HEK293 (cell line): ENCODE measurements around the gene RBM20.
A peak's percentile ranks its signal among the peaks of the same experiment; 100 is the strongest.

Experiments
- AEBP2 ChIP-seq: fragments of 450-650 bp; formaldehyde crosslinking; IDR thresholded peaks from 2 replicates; pipeline ENCODE4 v1.5.1; 2016; ENCODE audit warnings: missing biosample characterization, missing genetic modification characterization, borderline replicate concordance
- BCL11A ChIP-seq: fragments of 450-650 bp; formaldehyde crosslinking; IDR thresholded peaks from 2 replicates; pipeline ENCODE4 v1.5.1; 2016; ENCODE audit warnings: low read depth, missing biosample characterization, missing genetic modification characterization
- CTCF ChIP-seq: fragments of 450-650 bp; formaldehyde crosslinking; IDR thresholded peaks from 2 replicates; pipeline ENCODE4 v1.5.1; 2016; ENCODE audit warnings: missing biosample characterization, missing genetic modification characterization
- HOXA7 ChIP-seq: sonication (generic); formaldehyde crosslinking; IDR thresholded peaks from 2 replicates; pipeline ENCODE4 v1.8.1; 2022; ENCODE audit warnings: missing genetic modification reagents, borderline replicate concordance
- KLF8 ChIP-seq: fragments of 450-650 bp; formaldehyde crosslinking; IDR thresholded peaks from 2 replicates; pipeline ENCODE4 v1.5.1; 2016; ENCODE audit warnings: missing biosample characterization, missing genetic modification characterization
- SALL2 ChIP-seq: fragments of 450-650 bp; formaldehyde crosslinking; IDR thresholded peaks from 2 replicates; pipeline ENCODE4 v1.5.0; 2017; ENCODE audit warnings: missing biosample characterization, mild to moderate bottlenecking, missing genetic modification characterization, borderline replicate concordance
- SETDB1 ChIP-seq: IDR thresholded peaks from one replicate; pipeline ENCODE4 v1.6.1; 2017; ENCODE audit warnings: mild to moderate bottlenecking, low read length, moderate library complexity, mixed read lengths; ENCODE audit not compliant: insufficient read length
- SP2 ChIP-seq: fragments of 450-650 bp; formaldehyde crosslinking; IDR thresholded peaks from 2 replicates; pipeline ENCODE4 v1.5.1; 2016; ENCODE audit warnings: missing biosample characterization, missing genetic modification characterization
- ZBTB6 ChIP-seq: fragments of 450-650 bp; formaldehyde crosslinking; IDR thresholded peaks from 2 replicates; pipeline ENCODE4 v1.5.1; 2017; ENCODE audit warnings: missing biosample characterization, missing genetic modification characterization
- ZBTB8A ChIP-seq: fragments of 450-650 bp; formaldehyde crosslinking; IDR thresholded peaks from 2 replicates; pipeline ENCODE4 v1.5.1; 2016; ENCODE audit warnings: missing biosample characterization, missing genetic modification characterization
- ZNF148 ChIP-seq: fragments of 450-650 bp; formaldehyde crosslinking; IDR thresholded peaks from 2 replicates; pipeline ENCODE4 v1.5.0; 2017; ENCODE audit warnings: missing biosample characterization, missing genetic modification characterization, borderline replicate concordance
- ZNF2 ChIP-seq: fragments of 450-650 bp; formaldehyde crosslinking; IDR thresholded peaks from 2 replicates; pipeline ENCODE4 v1.5.1; 2016; ENCODE audit warnings: missing biosample characterization, missing genetic modification characterization
- ZNF341 ChIP-seq: fragments of 450-650 bp; formaldehyde crosslinking; IDR thresholded peaks from 2 replicates; pipeline ENCODE4; 2016; ENCODE audit warnings: low read depth, missing biosample characterization, missing genetic modification characterization
- ZNF488 ChIP-seq: fragments of 450-650 bp; formaldehyde crosslinking; IDR thresholded peaks from 2 replicates; pipeline ENCODE4 v1.5.1; 2016; ENCODE audit warnings: missing biosample characterization, missing genetic modification characterization
- ZNF514 ChIP-seq: fragments of 450-650 bp; formaldehyde crosslinking; IDR thresholded peaks from 2 replicates; pipeline ENCODE4 v1.5.1; 2016; ENCODE audit warnings: missing biosample characterization, missing genetic modification characterization
- ZNF518A ChIP-seq: fragments of 450-650 bp; formaldehyde crosslinking; conservative IDR thresholded peaks from 2 replicates; pipeline ENCODE4 v1.5.1; 2016; ENCODE audit warnings: low read depth, missing biosample characterization, missing genetic modification characterization
- ZNF529 ChIP-seq: fragments of 450-650 bp; formaldehyde crosslinking; IDR thresholded peaks from 2 replicates; pipeline ENCODE4 v1.5.1; 2017; ENCODE audit warnings: missing genetic modification characterization, missing biosample characterization; ENCODE audit not compliant: insufficient replicate concordance
- ZNF548 ChIP-seq: fragments of 450-650 bp; formaldehyde crosslinking; IDR thresholded peaks from 2 replicates; pipeline ENCODE4 v1.5.1; 2016; ENCODE audit warnings: missing biosample characterization, missing genetic modification characterization
- ZNF623 ChIP-seq: fragments of 450-650 bp; formaldehyde crosslinking; IDR thresholded peaks from 2 replicates; pipeline ENCODE4 v1.5.1; 2016; ENCODE audit warnings: missing biosample characterization, missing genetic modification characterization
- ZNF645 ChIP-seq: fragments of 450-650 bp; formaldehyde crosslinking; IDR thresholded peaks from 2 replicates; pipeline ENCODE4; 2016; ENCODE audit warnings: missing biosample characterization, missing genetic modification characterization
- ZNF677 ChIP-seq: fragments of 450-650 bp; IDR thresholded peaks from 2 replicates; pipeline ENCODE4 v1.5.0; 2018; ENCODE audit warnings: missing biosample characterization, mild to moderate bottlenecking, missing genetic modification characterization, moderate library complexity
- ZNF777 ChIP-seq: fragments of 450-650 bp; formaldehyde crosslinking; IDR thresholded peaks from 2 replicates; pipeline ENCODE4 v1.5.1; 2017; ENCODE audit warnings: missing biosample characterization, missing genetic modification characterization, borderline replicate concordance
- ZNF837 ChIP-seq: fragments of 450-650 bp; formaldehyde crosslinking; IDR thresholded peaks from 2 replicates; pipeline ENCODE4 v1.5.1; 2016; ENCODE audit warnings: missing biosample characterization, missing genetic modification characterization
- ZSCAN23 ChIP-seq: fragments of 450-650 bp; formaldehyde crosslinking; IDR thresholded peaks from 2 replicates; pipeline ENCODE4 v1.5.1; 2016; ENCODE audit warnings: missing biosample characterization, missing genetic modification characterization

RBM20 gene

GRCh38 chr10:110609605-110610004, 34.5 kb upstream of the RBM20 start (continued):
- TF ChIP-seq ZNF518A (tag by site-specific recombination) (no peak), HOXA7 (CRISPR knock-in tag) (no peak), CTCF (tag by site-specific recombination) (peak; percentile 73), ZNF488 (tag by site-specific recombination) (no peak), ZNF623 (no peak), ZNF514 (tag by site-specific recombination) (no peak), AEBP2 (no peak), ZNF777 (tag by site-specific recombination) (no peak), ZNF341 (tag by site-specific recombination) (peak; percentile 63), SP2 (tag by site-specific recombination) (no peak), ZNF2 (no peak), SALL2 (no peak), KLF8 (tag by site-specific recombination) (no peak), ZSCAN23 (tag by site-specific recombination) (no peak), ZNF837 (no peak), BCL11A (tag by site-specific recombination) (no peak), ZNF529 (no peak), ZNF677 (tag by site-specific recombination) (no peak), ZBTB8A (tag by site-specific recombination) (no peak), SETDB1 (no peak), ZBTB6 (tag by site-specific recombination) (no peak), ZNF148 (tag by site-specific recombination) (no peak), ZNF645 (tag by site-specific recombination) (no peak), ZNF548 (tag by site-specific recombination) (no peak)
